Stimulated activated CD8-positive, alpha-beta memory T cell treated with anti-CD3 and anti-CD28 coated beads, Interleukin-12 subunit alpha, Interleukin-12 subunit beta, amount 100 ng/mL, for 4 hours (primary cell): Measurements from ENCODE around the gene CASTOR1.
"Not testable (repeated sequence)": the region's sequence is repeated elsewhere in the genome, so short reads cannot be mapped to it uniquely, and the experiment has no call there.

Experiments used
- DNase-seq: peaks from one replicate; pipeline ENCODE4 v3.0.0-alpha.2; 2020; ENCODE audit warnings: low read depth

CASTOR1 gene

GRCh38 chr22:30289141-30289979, at the start of gene CASTOR1:
Gene CASTOR1, minus strand, starts transcription at chr22:30289505. Its CDS starts 8 bp downstream, at chr22:30289497.
- peak; percentile 75 for DNase-seq

- no peak for DNase-seq
Measured at GRCh38 chr22:30338802-30339201, 49.5 kb upstream of the CASTOR1 start.

GRCh38 chr22:30338341-30338740, 49.0 kb upstream of the CASTOR1 start:
- not testable (repeated sequence) for DNase-seq

- no peak for DNase-seq
Measured at GRCh38 chr22:30337461-30337778, 48.1 kb upstream of the CASTOR1 start.

DNA sequence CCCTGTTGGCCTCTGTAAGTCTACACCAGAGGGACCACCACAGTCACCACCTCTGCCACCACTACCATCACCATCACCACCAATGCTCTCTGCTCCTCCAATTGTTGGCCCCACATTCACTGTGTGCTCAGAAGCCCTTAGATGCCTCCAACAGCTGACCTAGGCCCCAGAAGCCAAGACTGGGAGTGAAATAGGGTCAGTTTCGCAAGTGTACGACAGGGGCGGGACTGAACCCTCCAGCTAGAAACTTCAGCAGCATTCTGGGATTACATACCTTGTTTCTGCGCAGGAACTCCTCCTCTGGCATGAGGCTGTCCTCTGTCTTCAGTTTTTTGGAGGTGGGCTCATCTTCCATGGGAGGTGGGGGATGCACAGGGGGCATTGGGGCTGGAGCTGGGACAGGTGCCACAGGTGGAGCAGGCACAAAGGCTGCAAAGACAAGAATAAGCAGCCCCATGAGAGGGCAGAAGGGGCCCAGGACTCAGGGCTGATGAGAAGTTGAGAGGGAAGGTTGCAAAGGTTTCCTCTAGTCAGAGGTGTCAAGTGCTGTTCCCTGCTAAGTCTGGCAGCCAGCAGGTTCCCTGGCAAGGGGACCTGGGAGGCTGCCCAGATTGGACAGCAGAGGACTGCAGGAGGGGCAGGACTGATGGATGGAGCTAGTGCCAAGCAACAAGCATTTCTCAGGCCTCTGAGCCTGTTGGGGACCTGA, 47.6 kb upstream of the CASTOR1 start:
- no peak for DNase-seq

GRCh38 chr22:30335236-30335635, 45.9 kb upstream of the CASTOR1 start:
- no peak for DNase-seq

GRCh38 chr22:30334646-30335045, 45.3 kb upstream of the CASTOR1 start:
- DNase-seq: no peak

- no peak for DNase-seq
Measured at GRCh38 chr22:30333707-30334087, 44.4 kb upstream of the CASTOR1 start.

- no peak for DNase-seq
Measured at GRCh38 chr22:30332994-30333706, 43.8 kb upstream of the CASTOR1 start.

DNA sequence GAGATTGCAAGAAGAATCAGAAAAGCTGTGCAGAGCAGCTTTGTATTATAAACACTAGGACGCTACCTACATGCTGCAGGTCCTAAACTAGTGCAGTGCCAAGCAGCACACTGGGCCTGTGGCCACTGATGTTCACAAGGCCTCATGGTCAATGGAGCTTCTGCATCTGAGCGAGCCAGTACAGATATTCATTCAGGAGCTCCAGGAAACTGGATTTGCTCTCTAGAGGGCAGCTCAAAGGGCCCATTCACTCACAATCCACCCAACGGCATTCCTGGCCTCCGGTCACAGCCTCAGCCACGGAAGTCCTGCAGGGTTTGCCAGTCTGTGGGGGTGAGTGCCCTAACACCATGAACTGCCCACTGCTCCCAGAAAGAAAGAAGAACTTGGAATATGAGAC, 43.2 kb upstream of the CASTOR1 start:
- no peak for DNase-seq

DNA sequence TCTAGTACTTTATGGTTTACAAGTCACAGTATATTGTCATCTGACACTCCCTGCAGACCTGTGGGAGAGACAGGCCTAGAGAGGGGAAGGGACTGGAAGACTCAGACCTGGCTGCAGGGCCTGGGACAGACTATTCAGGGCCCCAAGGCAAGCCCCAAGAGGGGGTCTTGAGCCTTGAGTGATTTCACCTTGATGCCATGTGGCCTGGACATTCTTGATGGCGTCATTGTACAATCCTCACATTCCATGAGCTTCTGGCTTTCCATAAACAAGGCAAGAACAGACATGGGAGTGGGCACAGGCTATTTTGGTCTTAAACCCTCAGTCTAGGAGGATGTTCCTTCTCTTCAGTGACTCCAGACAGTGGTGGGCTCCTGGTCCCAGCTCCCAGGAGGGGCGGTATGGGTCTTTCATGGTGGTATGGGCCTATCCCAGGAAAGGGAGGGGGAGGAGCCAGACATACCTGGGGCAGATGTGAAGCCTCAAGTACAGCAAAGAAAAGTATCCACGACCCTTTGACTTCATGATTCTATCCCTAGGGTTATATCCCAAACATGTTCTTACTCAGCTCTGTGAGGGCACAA, 39.3 kb upstream of the CASTOR1 start:
- no peak for DNase-seq

GRCh38 chr22:30327864-30328345, 38.6 kb upstream of the CASTOR1 start:
- no peak for DNase-seq

GRCh38 chr22:30326706-30327362, 37.5 kb upstream of the CASTOR1 start, which contains the start of gene TBC1D10A:
Gene TBC1D10A, minus strand, starts transcription at chr22:30326941. Its CDS starts 60 bp downstream, at chr22:30326881.
- peak; percentile 92 for DNase-seq

DNA sequence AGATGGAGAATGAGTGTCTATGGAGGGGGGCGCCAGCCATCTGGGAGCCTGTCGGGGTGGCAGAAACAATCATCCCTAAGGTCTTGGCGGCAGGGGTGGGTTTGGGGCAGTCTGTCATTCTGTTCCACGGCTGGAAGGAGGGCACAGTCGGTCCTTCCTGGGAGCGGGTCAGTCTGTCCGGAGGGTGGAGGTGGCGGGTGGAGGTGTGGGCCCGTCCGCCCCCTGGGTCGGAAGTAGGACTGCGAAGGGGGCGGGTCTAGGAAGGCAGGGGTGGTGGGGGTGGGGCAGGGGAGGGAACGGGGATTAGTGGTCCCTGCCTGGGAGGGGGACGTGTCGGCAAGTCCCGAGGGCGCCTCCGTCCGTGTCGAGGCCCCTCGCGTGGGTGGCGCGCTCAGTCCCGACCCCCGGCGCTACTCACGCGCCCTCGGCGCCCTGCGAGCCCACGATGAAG, 37.0 kb upstream of the CASTOR1 start:
- DNase-seq: no peak

DNA sequence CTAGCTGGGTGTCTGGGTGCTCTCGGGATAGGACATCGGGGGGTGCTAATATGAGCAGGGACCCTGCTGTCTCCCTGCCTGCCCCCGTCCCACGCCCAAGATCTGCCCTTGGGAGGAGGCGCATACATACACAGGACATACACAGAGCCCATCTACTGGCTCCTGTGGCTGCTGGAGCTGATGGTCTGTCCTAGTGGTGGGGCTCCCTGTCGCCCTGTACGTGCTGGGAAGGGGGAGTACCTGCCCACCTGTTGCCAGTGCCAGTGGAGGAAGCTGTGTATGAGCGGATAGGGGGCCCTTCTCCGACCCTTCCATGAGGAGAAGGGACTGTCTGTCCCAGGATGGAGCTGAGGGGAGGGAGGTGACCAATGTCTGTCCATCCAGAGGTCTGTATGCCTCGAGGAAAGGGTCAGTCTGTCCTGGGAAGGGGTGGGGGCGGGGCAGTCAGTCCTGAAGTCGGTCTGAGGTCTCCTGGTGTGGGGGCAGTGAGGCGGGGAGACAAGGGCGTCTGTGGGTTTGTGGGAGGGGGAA, 36.5 kb upstream of the CASTOR1 start:
- DNase-seq: no peak

GRCh38 chr22:30325065-30325720, 35.9 kb upstream of the CASTOR1 start:
- no peak for DNase-seq

GRCh38 chr22:30324014-30324730, 34.9 kb upstream of the CASTOR1 start:
- DNase-seq: no peak

GRCh38 chr22:30323246-30323645, 33.9 kb upstream of the CASTOR1 start:
- no peak for DNase-seq

GRCh38 chr22:30321461-30321860, 32.2 kb upstream of the CASTOR1 start:
- DNase-seq: no peak

DNA sequence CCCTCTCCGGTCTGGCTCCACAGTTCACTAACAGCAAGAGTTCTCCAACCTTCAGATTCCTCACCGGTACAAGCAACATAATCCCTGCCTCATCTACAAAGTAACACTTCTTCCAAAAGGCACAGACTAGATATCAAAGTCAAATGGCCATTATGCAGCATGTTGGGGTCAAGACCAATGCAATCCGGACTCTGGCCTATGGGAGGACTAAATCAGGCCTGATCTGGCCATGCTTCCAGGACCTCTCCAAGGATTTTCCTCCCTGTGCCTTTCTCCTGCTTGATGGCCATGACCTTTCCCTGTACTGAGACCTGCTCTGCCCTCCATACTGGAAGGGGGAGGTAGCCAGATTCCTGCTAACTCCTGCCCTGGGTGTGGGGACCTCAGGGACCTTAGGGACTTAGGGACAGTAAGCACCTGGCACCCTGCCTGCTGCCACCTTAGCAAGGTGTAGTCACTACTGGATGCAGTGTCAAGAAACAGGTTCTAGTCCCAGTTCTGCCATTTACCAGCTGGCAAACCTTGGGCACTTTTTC, 30.8 kb upstream of the CASTOR1 start:
- DNase-seq: no peak
